GM21619 (cell line): ENCODE data around the gene MYO9B.

Experiments
- ATAC-seq: cut with Tn5 transposase; IDR thresholded peaks from one replicate; pipeline ENCODE4 v1.9.1; 2021; ENCODE audit not compliant: unreplicated experiment

Gene MYO9B

GRCh38 chr19:17075035-17075863 is at the start of gene MYO9B, which contains the start of gene HAUS8:
Gene MYO9B (plus strand): TSS chr19:17075777. CDS start chr19:17101718, 25,941 bp downstream.
Gene HAUS8 (minus strand): TSS chr19:17075452. CDS start chr19:17075422, 30 bp downstream.
- ATAC-seq = peak; percentile 62

GRCh38 chr19:17025991-17026658 is 49.5 kb upstream of the MYO9B start:
- no peak for ATAC-seq

GRCh38 chr19:17026706-17027534 is 48.7 kb upstream of the MYO9B start, which contains the start of gene CPAMD8:
Gene CPAMD8 (minus strand): TSS chr19:17026810. CDS start chr19:17026642, 168 bp downstream.
- no peak for ATAC-seq

GRCh38 chr19:17027535-17027975 is 48.0 kb upstream of the MYO9B start:
- no peak for ATAC-seq

GRCh38 chr19:17031741-17032140 is 43.8 kb upstream of the MYO9B start:
- no peak for ATAC-seq

GRCh38 chr19:17035842-17036424 is 39.6 kb upstream of the MYO9B start:
- ATAC-seq = no peak

- ATAC-seq = no peak
Measured at GRCh38 chr19:17036640-17037039, 38.9 kb upstream of the MYO9B start.

- no peak for ATAC-seq
Measured at GRCh38 chr19:17037184-17037583, 38.4 kb upstream of the MYO9B start.

GRCh38 chr19:17037966-17038500 is 37.5 kb upstream of the MYO9B start:
- ATAC-seq = no peak

GRCh38 chr19:17041976-17042375 is 33.6 kb upstream of the MYO9B start:
- no peak for ATAC-seq

- ATAC-seq = no peak
Measured at GRCh38 chr19:17043744-17044143, 31.8 kb upstream of the MYO9B start.

GRCh38 chr19:17045907-17046502 is 29.6 kb upstream of the MYO9B start:
- no peak for ATAC-seq

GRCh38 chr19:17048885-17049453 is 26.6 kb upstream of the MYO9B start:
- no peak for ATAC-seq

GRCh38 chr19:17049711-17050280 is 25.8 kb upstream of the MYO9B start:
- no peak for ATAC-seq

- no peak for ATAC-seq
Measured at GRCh38 chr19:17052439-17052838, 23.1 kb upstream of the MYO9B start.

- no peak for ATAC-seq
Measured at GRCh38 chr19:17054746-17055145, 20.8 kb upstream of the MYO9B start.

GRCh38 chr19:17055636-17056035 is 19.9 kb upstream of the MYO9B start:
- no peak for ATAC-seq

- ATAC-seq = no peak
Measured at GRCh38 chr19:17058236-17058635, 17.3 kb upstream of the MYO9B start.

GRCh38 chr19:17060802-17061201 is 14.8 kb upstream of the MYO9B start:
- ATAC-seq = no peak
